Hepatocyte (in vitro differentiated cells): Measurements from ENCODE around the gene KL.

Source experiments
- EZH2 ChIP-seq: fragments of 200-600 bp; sonication (generic); IDR thresholded peaks from 2 replicates; pipeline ENCODE4 v1.6.1; 2016; ENCODE audit warnings: antibody characterized with exemption, mild to moderate bottlenecking, borderline replicate concordance
- EZH2phosphoT487 ChIP-seq: fragments of 200-600 bp; sonication (generic); IDR thresholded peaks from one replicate; pipeline ENCODE4 v1.6.1; 2018; ENCODE audit warnings: antibody characterized with exemption, mild to moderate bottlenecking, low read depth, moderate library complexity; ENCODE audit not compliant: unreplicated experiment, severe bottlenecking
- TF ChIP-seq, protein P1 (sequence below): fragments of 200-600 bp; sonication (generic); IDR thresholded peaks from 2 replicates; pipeline ENCODE4 v1.5.1; 2016; ENCODE audit warnings: antibody characterized with exemption, mild to moderate bottlenecking; ENCODE audit not compliant: poor library complexity

GRCh38 chr13:33073338-33073737, 57.1 kb downstream of the KL start:
- no peak for TF ChIP-seq EZH2
- TF ChIP-seq, protein P1, sequence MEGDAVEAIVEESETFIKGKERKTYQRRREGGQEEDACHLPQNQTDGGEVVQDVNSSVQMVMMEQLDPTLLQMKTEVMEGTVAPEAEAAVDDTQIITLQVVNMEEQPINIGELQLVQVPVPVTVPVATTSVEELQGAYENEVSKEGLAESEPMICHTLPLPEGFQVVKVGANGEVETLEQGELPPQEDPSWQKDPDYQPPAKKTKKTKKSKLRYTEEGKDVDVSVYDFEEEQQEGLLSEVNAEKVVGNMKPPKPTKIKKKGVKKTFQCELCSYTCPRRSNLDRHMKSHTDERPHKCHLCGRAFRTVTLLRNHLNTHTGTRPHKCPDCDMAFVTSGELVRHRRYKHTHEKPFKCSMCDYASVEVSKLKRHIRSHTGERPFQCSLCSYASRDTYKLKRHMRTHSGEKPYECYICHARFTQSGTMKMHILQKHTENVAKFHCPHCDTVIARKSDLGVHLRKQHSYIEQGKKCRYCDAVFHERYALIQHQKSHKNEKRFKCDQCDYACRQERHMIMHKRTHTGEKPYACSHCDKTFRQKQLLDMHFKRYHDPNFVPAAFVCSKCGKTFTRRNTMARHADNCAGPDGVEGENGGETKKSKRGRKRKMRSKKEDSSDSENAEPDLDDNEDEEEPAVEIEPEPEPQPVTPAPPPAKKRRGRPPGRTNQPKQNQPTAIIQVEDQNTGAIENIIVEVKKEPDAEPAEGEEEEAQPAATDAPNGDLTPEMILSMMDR, result no peak
- no peak for TF ChIP-seq EZH2phosphoT487
